CD4-positive, alpha-beta memory T cell (primary cell): ENCODE measurements around the gene DYNC1LI1. TPM values are rescaled to one million over a fixed set of nuclear protein-coding genes. Genes with fewer than 3 reads are reported as not detected.

ENCODE experiments used
- microRNA-seq: library from miRNA; unstranded; fragments of <30 nt; microRNA quantifications from one replicate; pipeline ENCODE4 v1.2.0, GENCODE V29; 2021; ENCODE audit warnings: borderline replicate concordance, borderline number of aligned reads, borderline microRNAs expressed, mixed read lengths
- polyA plus RNA-seq, 2 donors: library from polyadenylated mRNA; unstranded; fragments of 300-500 nt; fragmentation: Illumina TruSeq; gene quantifications; one replicate each; pipeline ENCODE4 v1.2.3, GENCODE V29; 2021
- total RNA-seq, 2 experiments: library from RNA; stranded (reverse); gene quantifications; one replicate each; pipeline ENCODE4 v1.2.3, GENCODE V29; 2021

Gene DYNC1LI1
- total and polyA plus RNA-seq, 4 experiments from 2014 or later: 25.1 to 30.1 (median 28.7) TPM

Small RNAs within 50 kb of the gene (microRNA-seq; reads per million reads assigned to microRNA genes)
- gene MIR548AY: not detected

Other genes with a start within 250 kb of the DYNC1LI1 start
- gene CMTM7, start 179.0 kb downstream of the DYNC1LI1 start, total RNA-seq: 10 to 100 TPM; 44.2 to 48.0 TPM
- 100 to 1,000 TPM in 1 of 2 donors, 10 to 100 TPM in 1; 83.4 to 137 TPM for gene CMTM7, start 179.0 kb downstream of the DYNC1LI1 start, polyA plus RNA-seq
- 10 to 100 TPM; 30.3 to 34.8 TPM for gene CMTM6, start 68.0 kb downstream of the DYNC1LI1 start, total RNA-seq
- 100 to 1,000 TPM in 1 of 2 donors, 10 to 100 TPM in 1; 89.7 to 230 TPM for gene CMTM6, start 68.0 kb downstream of the DYNC1LI1 start, polyA plus RNA-seq
- gene CNOT10, start 114.3 kb upstream of the DYNC1LI1 start, total RNA-seq: 10 to 100 TPM; 46.5 to 47.6 TPM
- gene CNOT10, start 114.3 kb upstream of the DYNC1LI1 start, polyA plus RNA-seq: 10 to 100 TPM; 33.6 to 45.5 TPM
- gene TRIM71, start 247.1 kb upstream of the DYNC1LI1 start, total RNA-seq: not detected
- gene TRIM71, start 247.1 kb upstream of the DYNC1LI1 start, polyA plus RNA-seq: not detected